Skeletal muscle satellite cell (primary cell): Measurements from ENCODE around the gene CASP8AP2. TPM values are rescaled to one million over a fixed set of nuclear protein-coding genes. Genes with fewer than 3 reads are reported as not detected.
"Not testable (repeated sequence)": the region's sequence is repeated elsewhere in the genome, so short reads cannot be mapped to it uniquely, and the experiment has no call there.

ENCODE experiments used
- H3K27me3 ChIP-seq: 2 replicates; pipeline ENCODE4 v1.7.0; 2013; ENCODE audit warnings: low read length; ENCODE audit not compliant: control insufficient read depth, insufficient read depth
- H3K36me3 ChIP-seq: 2 replicates; pipeline ENCODE4 v1.7.0; 2013; ENCODE audit warnings: mild to moderate bottlenecking, control low read depth, low read length; ENCODE audit not compliant: insufficient read depth
- H3K4me1 ChIP-seq: 2 replicates; pipeline ENCODE4 v1.7.0; 2013; ENCODE audit warnings: low read length; ENCODE audit not compliant: control insufficient read depth, insufficient read depth
- H3K4me2 ChIP-seq: 2 replicates; pipeline ENCODE4 v1.7.0; 2013; ENCODE audit warnings: mild to moderate bottlenecking, low read length
- H3K4me3 ChIP-seq: 2 replicates; pipeline ENCODE4 v1.7.0; 2013; ENCODE audit warnings: low read length
- H3K9ac ChIP-seq: 2 replicates; pipeline ENCODE4 v1.7.0; 2013; ENCODE audit warnings: mild to moderate bottlenecking, low read depth, low read length, moderate library complexity
- H3K9me3 ChIP-seq: replicated peaks from 2 replicates; pipeline ENCODE4 v1.7.0; 2013; ENCODE audit warnings: mild to moderate bottlenecking, control low read depth, low read length
- total RNA-seq: library from RNA; depleted of rRNA; stranded (reverse); fragments of >200 nt; gene quantifications from 2 replicates; pipeline ENCODE4 v1.2.3, GENCODE V29; 2012; rRNA removed

Gene CASP8AP2
- total RNA-seq = 9.1 and 10.9 TPM in 2 replicates

DNA sequence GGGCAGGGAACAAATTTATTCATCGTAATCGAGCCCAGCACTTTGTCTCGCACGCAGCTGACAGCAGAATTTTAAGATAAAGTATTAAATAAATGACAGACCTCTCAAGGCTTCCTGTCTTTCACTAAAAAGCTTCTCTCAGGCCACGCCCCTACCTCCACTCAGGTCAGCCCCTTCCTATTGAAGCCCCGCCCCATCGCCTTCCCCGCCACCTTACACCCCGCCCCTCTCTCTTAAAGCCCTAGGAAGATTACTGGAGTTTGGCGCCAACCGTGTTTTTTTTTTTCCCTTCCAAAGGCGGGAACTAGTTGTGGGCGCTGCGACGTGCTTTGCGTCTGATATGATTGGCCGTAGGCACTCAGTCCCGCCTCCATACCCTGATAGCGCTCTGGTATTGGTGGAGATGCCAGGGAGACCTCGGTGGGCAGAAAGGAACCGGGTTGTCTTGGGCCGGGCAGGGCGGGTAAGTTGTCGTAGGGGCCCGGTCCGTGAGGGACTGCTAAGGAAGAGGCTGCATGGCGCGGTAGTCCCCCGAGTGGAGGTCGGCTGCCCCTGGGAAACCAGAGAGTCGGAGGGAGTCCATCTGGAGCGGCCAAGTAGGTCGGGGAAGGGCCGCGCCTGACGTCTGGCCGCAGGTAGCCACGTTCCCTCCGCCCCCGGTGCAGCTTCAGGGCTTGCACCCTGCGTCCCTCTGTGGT is at the start of gene CASP8AP2:
Gene CASP8AP2, plus strand, starts transcription at position 409 of the 698 bp plus-strand sequence.
- Histone ChIP-seq H3K27me3 (no peaks in the 10 kb centered on the region), H3K36me3 (peaks cover 13% of the 10 kb centered on the region), H3K9ac (peak within 1 kb of the TSS; percentile 95), H3K4me2 (peak within 1 kb of the TSS; percentile 88), H3K9me3 (no peaks in the 10 kb centered on the region), H3K4me3 (peak within 1 kb of the TSS; percentile 91), H3K4me1 (no peaks in the 10 kb centered on the region)

DNA sequence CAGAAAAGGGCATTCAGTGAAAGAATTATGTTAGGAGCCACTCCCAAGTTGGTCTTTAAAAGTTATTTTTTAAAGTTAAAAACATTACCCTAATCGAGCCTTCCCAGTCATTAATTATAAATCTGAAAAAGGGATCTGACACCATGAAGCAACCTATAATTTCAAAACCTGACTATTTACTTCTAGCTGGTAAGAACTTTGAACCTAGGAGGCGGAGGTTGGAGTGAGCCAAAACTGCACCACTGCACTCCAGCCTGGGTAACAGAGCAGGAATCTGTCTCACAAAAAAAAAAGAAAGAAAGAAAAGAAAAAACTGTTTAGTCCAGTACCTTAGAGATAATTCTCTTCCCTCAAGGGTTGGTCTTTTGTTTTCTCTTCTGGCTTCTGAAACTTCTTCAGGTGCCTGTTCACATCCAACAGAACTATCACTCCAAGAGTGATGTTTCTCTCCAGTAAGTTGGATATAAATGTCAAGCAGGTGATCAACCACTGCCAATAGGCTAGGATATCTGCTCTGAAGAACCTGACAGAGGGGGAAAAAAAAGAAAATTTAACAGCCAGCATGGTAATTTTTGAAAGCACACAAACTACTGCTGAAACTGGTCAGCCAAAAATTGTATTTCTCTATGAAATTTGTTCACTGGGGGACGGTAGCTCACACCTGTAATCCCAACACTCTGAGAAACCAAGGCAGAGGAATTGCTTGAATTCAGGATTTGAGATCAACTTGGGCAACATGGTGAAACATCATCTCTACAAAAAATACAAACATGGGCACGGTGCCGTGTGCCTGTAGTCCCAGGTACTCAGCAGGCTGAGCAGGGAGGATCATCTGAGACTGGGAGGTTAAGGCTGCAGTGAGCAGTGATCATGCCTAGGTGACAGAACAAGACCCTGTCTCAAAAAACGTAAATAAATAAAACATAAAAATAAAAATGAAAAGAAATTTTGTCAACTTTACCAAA is 48.3 kb upstream of the CASP8AP2 start:
- Histone ChIP-seq H3K9me3 (no peaks in the 10 kb centered on the region), H3K4me2 (no peak overlapping the region), H3K27me3 (no peaks in the 10 kb centered on the region)

DNA sequence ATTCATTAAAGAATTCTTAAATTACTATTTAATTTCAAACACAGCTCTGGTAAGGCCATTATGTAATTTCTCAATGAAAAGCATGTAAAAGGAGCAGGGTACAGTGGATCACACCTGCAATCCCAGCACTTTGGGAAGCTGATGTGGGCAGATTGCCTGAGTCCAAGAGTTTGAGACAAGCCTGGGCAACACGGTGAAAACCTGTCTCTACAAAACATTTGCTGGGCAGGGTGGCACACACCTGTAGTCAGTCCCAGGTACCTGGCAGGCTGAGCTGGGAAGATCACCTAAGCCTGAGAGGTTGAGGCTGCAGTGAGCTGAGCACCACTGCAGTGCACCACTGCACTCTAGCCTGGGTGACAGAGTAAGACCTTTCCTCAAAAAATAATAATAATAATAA is 47.5 kb upstream of the CASP8AP2 start:
- H3K9me3 ChIP-seq = no peaks in the 10 kb centered on the region
- H3K4me3 ChIP-seq = no peak overlapping the region
- peaks cover 48% of the 10 kb centered on the region for H3K36me3 ChIP-seq
- no peaks in the 10 kb centered on the region for H3K27me3 ChIP-seq
- H3K9ac ChIP-seq = no peak overlapping the region
- no peak overlapping the region for H3K4me2 ChIP-seq
- H3K4me1 ChIP-seq = no peaks in the 10 kb centered on the region

More for the DNA sequence above, 48.3 kb upstream of the CASP8AP2 start:
- H3K4me1 ChIP-seq = no peaks in the 10 kb centered on the region
- no peak overlapping the region for H3K4me3 ChIP-seq
- no peak overlapping the region for H3K9ac ChIP-seq
- H3K36me3 ChIP-seq = peaks cover 50% of the 10 kb centered on the region

GRCh38 chr6:89783293-89783692 is 46.4 kb upstream of the CASP8AP2 start:
- H3K4me2 ChIP-seq, H3K9ac ChIP-seq, H3K4me1 ChIP-seq, H3K9me3 ChIP-seq, H3K27me3 ChIP-seq, H3K4me3 ChIP-seq: not testable (repeated sequence)
- peaks cover 57% of the 10 kb centered on the region for H3K36me3 ChIP-seq

- H3K4me3 ChIP-seq = no peak overlapping the region
- no peak overlapping the region for H3K4me2 ChIP-seq
- H3K9ac ChIP-seq = no peak overlapping the region
- H3K27me3 ChIP-seq = no peaks in the 10 kb centered on the region
- H3K4me1 ChIP-seq = no peaks in the 10 kb centered on the region
- H3K36me3 ChIP-seq = peaks cover 61% of the 10 kb centered on the region
- no peaks in the 10 kb centered on the region for H3K9me3 ChIP-seq
Observed at GRCh38 chr6:89784838-89785237, 44.8 kb upstream of the CASP8AP2 start.

DNA sequence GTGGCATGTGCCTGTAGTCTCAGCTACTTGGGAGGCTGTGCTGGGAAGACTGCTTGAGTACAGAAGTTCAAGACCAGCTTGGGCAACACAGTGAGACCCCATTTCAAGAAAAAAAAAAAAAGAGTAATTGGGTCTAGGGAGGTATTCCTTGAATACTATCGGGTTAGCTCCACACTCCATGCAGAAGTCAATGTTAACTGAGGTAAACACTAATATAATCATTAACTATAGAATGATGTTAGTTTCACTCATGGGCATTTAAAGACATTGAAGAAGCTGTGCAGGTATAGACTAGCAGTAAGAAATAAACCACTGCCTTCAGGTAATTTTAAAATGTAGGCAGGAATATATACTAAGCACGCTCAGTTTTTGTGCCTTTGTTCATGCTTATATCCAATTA is 42.7 kb upstream of the CASP8AP2 start:
- no peaks in the 10 kb centered on the region for H3K9me3 ChIP-seq
- no peak overlapping the region for H3K4me2 ChIP-seq
- H3K9ac ChIP-seq = no peak overlapping the region
- H3K36me3 ChIP-seq = peaks cover 54% of the 10 kb centered on the region
- H3K4me1 ChIP-seq = no peaks in the 10 kb centered on the region
- no peaks in the 10 kb centered on the region for H3K27me3 ChIP-seq
- H3K4me3 ChIP-seq = no peak overlapping the region

DNA sequence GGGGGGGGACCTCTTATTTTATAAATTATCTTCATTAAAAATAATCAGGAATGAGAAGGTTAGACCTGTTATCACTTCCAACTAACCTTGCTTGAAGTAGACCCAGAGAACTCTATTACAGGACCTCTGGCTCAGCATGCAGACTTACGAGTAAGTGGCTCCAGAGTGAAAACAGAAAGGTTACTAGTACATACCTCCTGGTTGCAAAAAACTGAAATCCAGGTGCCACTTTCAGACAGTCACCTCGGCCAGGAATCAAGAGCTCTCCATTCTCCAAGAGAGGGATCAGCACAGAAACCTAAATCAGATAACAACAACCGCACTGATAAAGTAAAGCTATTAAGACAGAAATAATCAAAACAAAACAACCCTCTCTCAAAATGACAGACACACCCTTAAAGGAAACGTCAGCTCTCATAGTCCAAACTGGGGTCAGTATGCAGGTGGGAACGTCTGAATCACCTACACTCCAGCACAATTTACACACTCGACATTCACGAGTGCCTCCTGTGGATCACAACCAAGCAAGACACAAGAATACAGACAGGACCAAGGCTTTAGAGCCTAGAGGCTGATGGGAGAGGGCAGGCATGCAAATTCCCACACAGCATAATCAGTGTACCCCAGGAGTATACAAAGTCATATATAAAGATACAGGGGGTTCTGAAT is 41.9 kb upstream of the CASP8AP2 start:
- Histone ChIP-seq H3K9me3 (no peaks in the 10 kb centered on the region), H3K27me3 (no peaks in the 10 kb centered on the region), H3K4me3 (no peak overlapping the region), H3K4me1 (no peaks in the 10 kb centered on the region), H3K9ac (no peak overlapping the region), H3K36me3 (peaks cover 54% of the 10 kb centered on the region), H3K4me2 (no peak overlapping the region)

- Histone ChIP-seq H3K4me3 (no peak overlapping the region), H3K36me3 (peaks cover 43% of the 10 kb centered on the region), H3K9ac (no peak overlapping the region), H3K4me1 (peaks cover 10% of the 10 kb centered on the region), H3K9me3 (no peaks in the 10 kb centered on the region), H3K27me3 (no peaks in the 10 kb centered on the region), H3K4me2 (no peak overlapping the region)
Observed at GRCh38 chr6:89789980-89790379, 39.7 kb upstream of the CASP8AP2 start.

DNA sequence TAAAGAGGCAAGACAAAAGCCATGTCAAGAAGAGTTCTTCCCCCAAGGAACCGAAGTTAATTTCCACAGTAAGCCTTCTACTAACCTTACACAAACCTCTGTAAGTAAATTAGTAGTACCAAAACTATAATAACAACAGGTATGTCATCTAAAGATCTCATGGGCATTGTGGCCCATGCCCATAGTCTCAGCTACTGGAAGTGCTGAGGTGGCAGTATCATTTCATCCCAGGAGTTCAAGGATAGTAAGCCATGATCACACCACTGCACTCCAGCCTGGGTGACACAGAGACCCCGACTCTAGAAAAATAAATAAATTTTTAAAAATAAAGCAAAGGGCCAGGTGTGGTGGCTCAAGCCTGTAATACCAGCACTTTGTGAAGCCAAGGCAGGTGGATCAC is 39.3 kb upstream of the CASP8AP2 start:
- no peak overlapping the region for H3K4me3 ChIP-seq
- H3K36me3 ChIP-seq = peaks cover 41% of the 10 kb centered on the region
- H3K27me3 ChIP-seq = no peaks in the 10 kb centered on the region
- no peak overlapping the region for H3K9ac ChIP-seq
- peaks cover 10% of the 10 kb centered on the region for H3K4me1 ChIP-seq
- H3K4me2 ChIP-seq = no peak overlapping the region
- no peaks in the 10 kb centered on the region for H3K9me3 ChIP-seq

DNA sequence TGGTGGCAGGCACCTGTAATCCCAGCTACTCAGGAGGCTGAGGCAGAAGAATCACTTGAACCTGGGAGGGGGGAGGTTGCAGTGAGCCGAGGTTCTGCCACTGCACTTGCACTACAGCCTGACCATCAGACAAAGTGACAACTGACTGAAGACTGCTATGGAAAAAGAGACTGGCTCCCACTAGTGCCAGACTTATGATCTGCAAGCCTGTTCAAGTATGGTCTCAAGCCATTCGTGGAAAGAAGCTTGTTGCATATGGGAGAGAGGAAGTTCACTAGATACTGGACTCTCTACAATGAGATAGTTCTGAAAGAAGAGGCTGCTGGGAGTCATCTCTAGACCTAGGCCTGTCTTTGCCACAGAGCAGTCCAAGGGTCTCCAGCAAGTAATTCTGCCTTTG is 36.8 kb upstream of the CASP8AP2 start:
- Histone ChIP-seq H3K4me3 (no peak overlapping the region), H3K4me1 (peaks cover 10% of the 10 kb centered on the region), H3K9ac (no peak overlapping the region), H3K9me3 (no peaks in the 10 kb centered on the region), H3K27me3 (no peaks in the 10 kb centered on the region), H3K4me2 (no peak overlapping the region), H3K36me3 (peaks cover 29% of the 10 kb centered on the region)

- H3K4me1 ChIP-seq = peaks cover 10% of the 10 kb centered on the region
- H3K9me3 ChIP-seq = no peaks in the 10 kb centered on the region
- no peaks in the 10 kb centered on the region for H3K27me3 ChIP-seq
- H3K4me3 ChIP-seq = no peak overlapping the region
- no peak overlapping the region for H3K4me2 ChIP-seq
- H3K9ac ChIP-seq = no peak overlapping the region
- H3K36me3 ChIP-seq = peaks cover 22% of the 10 kb centered on the region
Observed at GRCh38 chr6:89793586-89793985, 36.1 kb upstream of the CASP8AP2 start.
